Measurements from ENCODE around the gene WDR41.

GRCh38 chr5:77428526-77428925 lies 63.6 kb downstream of the WDR41 start:
- no peak for TF ChIP-seq CTCF (IDR thresholded peaks at IDR 0.05)
- no peak for TF ChIP-seq REST (IDR thresholded peaks at IDR 0.05; ENCODE audit: insufficient read depth in 1 of 2, low read depth in 2 of 2, low read length in 1 of 2)
- no peak for TF ChIP-seq TCF7L2 (IDR thresholded peaks at IDR 0.05; ENCODE audit: low read depth, low read length)
- no peak for TF ChIP-seq POLR2AphosphoS5 (IDR thresholded peaks at IDR 0.05; ENCODE audit: low read depth, low read length)
